VCaP (cell line): ENCODE measurements around the gene DGKI.

Experiments
- H3K27ac ChIP-seq: fragments of 450-650 bp; 2 replicates; pipeline ENCODE4 v1.5.1; 2017
- TF ChIP-seq, protein P1 (sequence below): fragments of 450-650 bp; conservative IDR thresholded peaks from 2 replicates; pipeline ENCODE4 v1.5.1; 2017; ENCODE audit warnings: mild to moderate bottlenecking, moderate library complexity

The DGKI gene

DNA sequence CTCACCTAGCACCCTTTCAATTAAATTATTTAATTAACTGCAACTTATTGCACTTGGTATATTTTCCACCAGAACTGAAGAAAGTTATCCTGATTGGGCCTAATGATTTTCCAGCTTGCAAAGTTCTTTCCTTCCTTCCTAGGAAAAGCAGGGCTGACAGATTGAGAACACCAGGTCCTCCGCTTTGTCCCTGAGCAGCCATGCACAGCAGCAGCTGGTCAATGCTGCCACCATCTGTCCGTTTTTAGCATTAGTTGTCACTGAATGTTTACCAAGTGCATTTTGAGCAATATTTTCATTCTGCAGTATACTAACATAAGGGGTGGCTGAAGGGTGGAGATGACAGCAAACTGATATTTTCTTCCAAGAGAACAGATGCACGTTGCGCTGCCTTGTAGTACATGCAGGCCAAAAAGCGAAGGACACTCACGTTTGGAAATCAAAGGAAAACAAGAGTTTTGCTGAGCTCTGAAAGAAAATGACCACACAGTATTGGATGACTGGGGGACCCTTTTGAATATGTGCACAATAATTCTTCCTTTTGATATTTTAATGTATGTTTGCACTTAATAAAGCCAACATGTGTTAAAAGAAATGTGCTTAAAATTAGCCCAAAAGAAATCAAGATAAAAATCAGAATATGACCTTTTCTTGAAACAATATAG is 254.4 kb downstream of the DGKI start:
- H3K27ac ChIP-seq: peak overlapping the region; percentile 20; the same call in 1 of the 2 replicates
- TF ChIP-seq, protein P1, sequence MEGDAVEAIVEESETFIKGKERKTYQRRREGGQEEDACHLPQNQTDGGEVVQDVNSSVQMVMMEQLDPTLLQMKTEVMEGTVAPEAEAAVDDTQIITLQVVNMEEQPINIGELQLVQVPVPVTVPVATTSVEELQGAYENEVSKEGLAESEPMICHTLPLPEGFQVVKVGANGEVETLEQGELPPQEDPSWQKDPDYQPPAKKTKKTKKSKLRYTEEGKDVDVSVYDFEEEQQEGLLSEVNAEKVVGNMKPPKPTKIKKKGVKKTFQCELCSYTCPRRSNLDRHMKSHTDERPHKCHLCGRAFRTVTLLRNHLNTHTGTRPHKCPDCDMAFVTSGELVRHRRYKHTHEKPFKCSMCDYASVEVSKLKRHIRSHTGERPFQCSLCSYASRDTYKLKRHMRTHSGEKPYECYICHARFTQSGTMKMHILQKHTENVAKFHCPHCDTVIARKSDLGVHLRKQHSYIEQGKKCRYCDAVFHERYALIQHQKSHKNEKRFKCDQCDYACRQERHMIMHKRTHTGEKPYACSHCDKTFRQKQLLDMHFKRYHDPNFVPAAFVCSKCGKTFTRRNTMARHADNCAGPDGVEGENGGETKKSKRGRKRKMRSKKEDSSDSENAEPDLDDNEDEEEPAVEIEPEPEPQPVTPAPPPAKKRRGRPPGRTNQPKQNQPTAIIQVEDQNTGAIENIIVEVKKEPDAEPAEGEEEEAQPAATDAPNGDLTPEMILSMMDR: peak; percentile 97

GRCh38 chr7:137591421-137591837 is 255.3 kb downstream of the DGKI start:
- H3K27ac ChIP-seq: peak overlapping the region; percentile 20

GRCh38 chr7:137590756-137591305 is 255.9 kb downstream of the DGKI start:
- TF ChIP-seq, protein P1: no peak
- H3K27ac ChIP-seq: no peak overlapping the region

More at GRCh38 chr7:137591421-137591837, 255.3 kb downstream of the DGKI start:
- TF ChIP-seq, protein P1: no peak

DNA sequence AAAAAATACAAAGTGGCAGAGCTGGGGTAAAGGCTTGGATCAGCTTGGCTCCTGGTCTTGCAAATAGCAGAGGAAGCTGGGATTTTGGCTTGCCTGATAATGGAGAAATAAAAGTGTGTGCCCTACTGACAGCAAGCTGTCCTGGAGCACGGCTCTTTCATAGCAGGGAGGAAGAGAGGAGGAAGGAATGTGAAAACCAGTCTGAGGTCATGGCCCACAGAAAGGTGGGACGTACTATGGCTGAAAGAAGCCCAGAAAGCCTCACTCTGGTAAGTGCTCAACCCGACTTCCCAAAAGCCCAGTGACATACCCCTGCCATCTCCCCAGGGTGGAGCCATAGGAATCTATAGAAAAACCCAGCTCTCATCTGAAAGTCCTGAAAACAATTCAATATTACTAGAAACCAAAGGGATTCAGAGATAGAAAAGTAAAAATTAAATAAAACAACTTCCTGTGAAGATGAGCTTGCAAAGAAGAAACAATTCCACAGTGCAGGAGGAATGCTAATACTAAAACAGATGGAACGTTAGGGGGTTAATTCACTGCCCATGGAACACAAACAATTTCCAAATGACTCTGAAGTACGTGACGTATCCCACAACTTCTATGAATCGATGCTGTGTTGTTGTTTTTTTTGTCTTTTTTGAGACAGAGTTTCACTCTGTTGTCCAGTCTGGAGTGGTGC is 256.6 kb downstream of the DGKI start:
- H3K27ac ChIP-seq: no peak overlapping the region
- TF ChIP-seq, protein P1: no peak

DNA sequence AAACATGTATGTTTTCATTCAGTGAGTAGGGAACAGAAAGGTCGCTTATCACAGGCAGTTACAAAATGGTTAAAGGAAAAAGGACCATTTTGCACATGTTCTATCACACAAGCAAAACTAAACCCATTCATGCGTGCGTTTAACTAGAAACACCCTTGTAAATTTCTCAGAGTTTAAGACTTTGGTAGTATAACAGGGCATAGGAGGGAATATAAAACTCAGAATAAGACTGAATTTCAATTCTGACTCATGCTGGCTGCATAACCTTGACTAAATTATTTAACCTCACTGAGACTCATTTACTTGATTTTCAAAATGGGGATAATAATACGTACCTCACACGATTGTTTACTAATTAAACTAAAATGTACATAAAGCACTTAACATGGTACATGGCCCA is 259.4 kb downstream of the DGKI start:
- TF ChIP-seq, protein P1: no peak
- H3K27ac ChIP-seq: no peak overlapping the region

DNA sequence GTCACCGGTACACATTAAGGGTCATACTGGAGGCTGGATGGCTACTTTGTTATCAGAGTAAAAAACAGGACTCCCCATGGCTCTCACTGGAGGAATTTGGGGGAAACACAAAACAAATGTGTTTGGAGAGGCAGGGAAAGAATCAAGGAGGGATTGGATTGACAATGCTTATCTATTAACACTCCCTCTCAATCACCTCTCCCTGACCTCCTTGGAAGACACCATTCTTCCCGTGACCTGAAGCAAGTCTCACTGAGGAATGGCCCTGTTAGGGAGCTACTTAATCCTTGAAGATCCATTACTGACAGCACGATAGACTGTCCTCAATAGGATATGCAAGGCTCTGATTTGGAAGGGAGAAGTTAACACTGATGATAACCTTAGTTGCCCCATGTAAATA is 261.2 kb downstream of the DGKI start:
- H3K27ac ChIP-seq: no peak overlapping the region
- TF ChIP-seq, protein P1: no peak

- TF ChIP-seq, protein P1: no peak
- H3K27ac ChIP-seq: no peak overlapping the region
These were observed 263.6 kb downstream of the DGKI start for GRCh38 chr7:137583172-137583571.
